Activated T-helper 9 cell treated with anti-CD3 and anti-CD28 coated beads, Interleukin-2, amount 50 U/mL, for 16 hours (primary cell): ENCODE data around the gene R3HCC1L.
"Not testable (repeated sequence)": the region's sequence is repeated elsewhere in the genome, so short reads cannot be mapped to it uniquely, and the experiment has no call there.

Source experiments
- DNase-seq: peaks from one replicate; pipeline ENCODE4 v3.0.0-alpha.2; 2020; ENCODE audit warnings: low read depth

Gene R3HCC1L

DNA sequence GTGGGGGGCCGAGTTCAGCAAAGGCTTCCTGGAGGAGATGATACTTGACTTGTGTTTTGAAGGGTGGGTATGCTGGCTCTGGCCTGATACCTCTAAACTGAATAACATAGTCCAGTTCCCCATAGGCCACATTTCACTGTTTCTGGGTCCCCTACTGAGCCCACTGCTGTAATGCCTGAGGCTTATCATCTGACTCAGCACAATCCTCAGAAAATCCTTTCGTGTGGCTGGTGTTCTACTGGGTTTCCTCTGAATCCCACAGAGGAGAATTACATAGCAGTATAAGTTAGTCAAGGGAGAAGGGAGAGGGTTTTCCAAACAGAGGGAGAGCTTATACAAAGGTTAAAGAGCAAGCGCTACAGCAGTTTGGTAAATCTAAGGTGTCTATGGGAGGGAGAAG is 2.8 kb upstream of the R3HCC1L start:
- DNase-seq = no peak

- not testable (repeated sequence) for DNase-seq
Observed at GRCh38 chr10:98133075-98133752, 1.2 kb upstream of the R3HCC1L start.

DNA sequence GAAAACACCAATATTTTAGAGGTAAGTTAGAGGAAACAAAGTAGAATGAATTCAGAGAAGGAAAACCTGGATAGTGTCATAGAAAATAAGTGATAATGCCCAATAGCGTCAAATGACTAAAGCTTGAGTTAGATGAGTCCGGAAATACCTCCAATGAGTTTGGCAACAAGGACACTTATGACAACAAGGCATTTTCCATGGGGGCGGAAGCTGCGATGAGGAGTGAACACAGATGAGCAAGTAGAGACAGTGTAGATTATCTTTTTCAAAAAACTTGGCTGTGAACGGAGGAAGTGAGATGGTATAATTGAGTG is 383 bp upstream of the R3HCC1L start:
- DNase-seq = no peak

DNA sequence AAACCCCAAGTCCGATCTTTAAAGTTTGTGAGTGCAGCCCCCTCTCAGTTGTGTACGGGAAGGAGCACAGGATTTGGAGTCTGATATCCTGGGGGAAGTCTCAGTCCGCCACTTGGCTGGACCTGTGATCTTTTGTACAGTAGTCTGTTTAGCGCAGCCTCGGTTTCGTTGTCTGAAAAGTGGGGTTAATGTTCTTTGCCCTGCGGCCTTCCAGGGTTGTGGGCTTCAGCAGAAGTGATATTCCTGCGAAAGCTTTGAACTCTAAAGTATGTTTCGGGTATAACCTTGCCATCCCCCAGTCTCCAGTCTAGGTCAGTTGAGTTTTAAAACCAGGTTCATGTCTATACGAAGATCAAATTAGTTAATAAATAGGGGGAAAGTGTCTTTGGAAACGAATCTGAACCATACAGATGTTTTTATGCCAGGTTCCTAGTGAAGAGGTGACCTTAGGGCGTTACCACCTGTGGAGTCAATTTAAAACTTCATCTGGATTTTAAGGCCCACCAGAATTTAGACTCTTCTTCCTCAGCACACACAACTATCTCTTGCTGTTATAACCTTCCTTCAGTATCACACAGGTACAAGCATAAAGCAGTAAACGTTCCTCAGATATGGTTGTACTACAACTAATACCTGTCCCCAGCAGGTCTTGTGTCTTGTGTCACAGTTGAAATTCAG is 904 bp downstream of the R3HCC1L start:
- no peak for DNase-seq

- DNase-seq = not testable (repeated sequence)
Observed at GRCh38 chr10:98136775-98137174, 2.3 kb downstream of the R3HCC1L start.

- no peak for DNase-seq
Observed at GRCh38 chr10:98138031-98138430, 3.6 kb downstream of the R3HCC1L start.

DNA sequence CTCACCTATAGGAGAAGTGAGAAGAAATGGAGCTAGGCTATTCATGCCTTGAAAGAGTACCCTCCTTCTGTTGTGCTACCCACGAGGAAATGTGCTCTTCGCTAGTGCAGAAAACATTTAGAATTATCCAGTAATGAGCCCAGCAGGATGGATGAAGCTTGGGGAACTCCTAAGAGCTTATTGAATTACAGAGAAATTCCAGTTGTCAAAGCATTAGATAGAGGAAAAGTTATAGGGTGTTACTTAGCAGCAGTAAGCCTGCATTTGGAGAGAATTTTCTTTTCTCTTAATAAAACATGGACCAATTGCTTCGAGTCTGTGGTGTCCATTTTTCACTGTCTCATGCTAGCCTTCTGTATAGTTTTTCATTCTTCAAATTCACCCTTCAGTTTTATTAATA is 5.0 kb downstream of the R3HCC1L start:
- DNase-seq = no peak

DNA sequence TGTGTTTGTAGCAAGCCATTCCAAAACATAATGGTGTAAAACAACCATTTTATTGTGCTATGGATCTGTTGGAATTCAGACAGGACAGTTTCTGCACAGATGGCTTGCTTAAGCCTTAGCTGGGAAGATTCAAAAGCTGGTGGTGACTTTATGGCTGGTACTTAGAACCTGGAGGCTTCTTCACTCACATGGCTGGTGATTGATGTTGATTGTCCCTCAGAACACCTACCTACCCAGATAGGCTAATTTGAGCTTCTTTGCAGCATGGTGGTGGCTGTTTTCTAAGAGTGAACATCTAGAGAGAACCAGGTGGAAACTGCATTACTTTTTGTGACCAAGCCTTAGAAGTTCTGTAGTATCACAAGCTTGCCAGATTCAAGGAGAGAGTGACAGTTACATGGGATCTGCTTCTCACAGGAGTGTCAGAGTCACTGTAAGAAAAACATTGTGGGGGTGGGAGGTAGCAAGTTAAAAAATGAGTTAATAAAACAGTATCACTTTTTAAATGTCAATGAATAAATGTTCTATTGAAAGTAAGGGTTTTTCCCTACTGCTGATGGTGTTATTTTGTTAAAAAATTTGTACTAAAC is 7.1 kb downstream of the R3HCC1L start:
- DNase-seq = no peak

GRCh38 chr10:98144985-98145384 is 10.5 kb downstream of the R3HCC1L start:
- DNase-seq = no peak

- DNase-seq = no peak
Observed at GRCh38 chr10:98149858-98150257, 15.4 kb downstream of the R3HCC1L start.

DNA sequence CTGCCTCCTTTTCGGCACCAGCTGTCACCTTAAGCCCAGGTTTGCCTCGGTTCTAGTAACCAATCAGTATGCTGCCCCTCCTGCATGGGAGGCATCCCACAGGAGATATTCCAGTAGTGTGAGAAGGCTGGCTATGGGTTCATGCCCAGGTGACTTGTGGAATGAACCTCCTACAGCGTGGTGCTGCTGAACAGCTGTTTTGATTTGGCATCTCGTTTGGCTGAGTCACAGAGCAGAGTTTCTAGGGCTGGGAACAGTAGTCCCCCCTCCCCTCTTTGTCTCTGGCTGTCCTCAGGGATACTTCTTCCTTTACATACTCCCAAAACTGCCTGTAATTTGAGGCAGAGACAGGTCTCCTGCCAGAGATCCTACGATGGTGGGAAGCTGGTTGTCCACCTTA is 16.1 kb downstream of the R3HCC1L start:
- DNase-seq = no peak

DNA sequence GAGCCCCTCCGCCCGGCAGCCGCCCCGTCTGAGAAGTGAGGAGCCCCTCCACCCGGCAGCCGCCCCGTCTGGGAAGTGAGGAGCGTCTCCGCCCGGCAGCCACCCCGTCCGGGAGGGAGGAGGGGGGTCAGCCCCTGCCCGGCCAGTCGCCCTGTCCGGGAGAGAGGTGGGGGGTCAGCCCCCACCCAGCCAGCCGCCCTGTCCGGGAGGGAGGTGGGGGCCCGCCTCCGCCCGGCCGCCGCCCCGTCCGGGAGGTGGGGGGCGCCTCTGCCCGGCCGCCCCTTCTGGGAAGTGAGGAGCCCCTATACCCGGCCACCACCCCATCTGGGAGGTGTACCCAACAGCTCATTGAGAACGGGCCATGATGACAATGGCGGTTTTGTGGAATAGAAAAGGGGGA is 18.3 kb downstream of the R3HCC1L start:
- DNase-seq = not testable (repeated sequence)

DNA sequence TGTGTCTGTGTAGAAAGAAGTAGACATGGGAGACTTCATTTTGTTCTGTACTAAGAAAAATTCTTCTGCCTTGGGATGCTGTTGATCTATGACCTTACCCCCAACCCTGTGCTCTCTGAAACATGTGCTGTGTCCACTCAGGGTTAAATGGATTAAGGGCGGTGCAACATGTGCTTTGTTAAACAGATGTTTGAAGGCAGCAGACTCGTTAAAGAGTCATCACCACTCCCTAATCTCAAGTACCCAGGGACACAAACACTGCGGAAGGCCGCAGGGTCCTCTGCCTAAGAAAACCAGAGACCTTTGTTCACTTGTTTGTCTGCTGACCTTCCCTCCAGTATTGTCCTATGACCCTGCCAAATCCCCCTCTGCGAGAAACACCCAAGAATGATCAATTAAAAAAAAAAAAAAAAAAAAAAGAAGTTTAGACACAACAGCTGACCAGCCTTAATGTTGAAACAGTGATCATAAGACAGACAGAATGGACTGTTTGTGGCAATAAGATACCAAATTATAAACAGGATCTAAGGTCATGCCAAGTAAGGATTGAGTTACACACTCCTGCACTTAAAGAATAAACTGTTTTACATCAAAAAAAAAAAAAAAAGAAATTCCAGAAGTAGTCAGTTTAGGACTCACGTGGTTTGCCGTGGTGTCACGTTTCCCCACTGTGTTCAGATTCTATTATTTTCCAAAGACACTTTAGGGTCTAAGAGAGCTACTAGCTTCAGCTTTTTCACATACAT is 18.9 kb downstream of the R3HCC1L start:
- not testable (repeated sequence) for DNase-seq

DNA sequence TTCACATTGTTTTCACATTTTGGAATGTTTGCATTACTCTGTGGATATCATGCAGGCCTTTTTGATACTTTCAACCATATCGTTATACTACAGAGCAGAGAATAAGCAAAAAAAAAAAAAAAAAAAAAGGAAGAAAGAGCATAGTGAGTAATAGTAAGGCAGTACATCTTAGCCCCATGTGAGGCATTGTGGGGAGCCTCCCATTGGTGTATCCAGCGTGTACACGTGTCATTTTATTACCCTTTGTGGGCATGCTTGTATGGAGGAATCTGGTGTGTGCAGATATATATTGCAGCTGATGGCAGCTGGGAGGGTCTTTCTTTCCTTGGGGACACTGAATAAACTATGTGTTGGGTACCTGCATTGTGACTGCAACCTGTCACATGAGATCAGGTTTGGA is 19.6 kb downstream of the R3HCC1L start:
- DNase-seq = no peak

GRCh38 chr10:98158576-98158975 is 24.1 kb downstream of the R3HCC1L start:
- DNase-seq = no peak

GRCh38 chr10:98163941-98164340 is 29.5 kb downstream of the R3HCC1L start:
- no peak for DNase-seq

DNA sequence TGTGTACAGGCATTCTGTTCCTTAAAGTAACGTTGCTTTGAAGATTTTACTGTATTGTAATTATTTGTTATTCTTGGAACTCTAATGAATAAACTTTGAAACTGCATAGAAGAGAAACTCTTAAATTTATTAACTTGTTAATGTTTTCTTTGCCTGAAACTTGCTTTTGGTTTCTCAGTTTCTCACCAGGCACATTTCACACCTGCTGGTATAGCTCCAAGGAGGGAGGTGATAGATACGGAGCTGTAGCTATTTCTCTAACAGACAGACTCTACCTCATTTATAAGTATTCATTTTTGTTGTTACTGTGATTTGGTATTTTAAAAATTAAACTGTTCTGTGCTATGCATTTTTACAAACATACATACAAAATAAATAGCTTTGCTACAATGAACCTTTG is 32.7 kb downstream of the R3HCC1L start:
- DNase-seq = no peak

GRCh38 chr10:98168147-98168546 is 33.7 kb downstream of the R3HCC1L start:
- DNase-seq = no peak

- no peak for DNase-seq
Observed at GRCh38 chr10:98168766-98169165, 34.3 kb downstream of the R3HCC1L start.

DNA sequence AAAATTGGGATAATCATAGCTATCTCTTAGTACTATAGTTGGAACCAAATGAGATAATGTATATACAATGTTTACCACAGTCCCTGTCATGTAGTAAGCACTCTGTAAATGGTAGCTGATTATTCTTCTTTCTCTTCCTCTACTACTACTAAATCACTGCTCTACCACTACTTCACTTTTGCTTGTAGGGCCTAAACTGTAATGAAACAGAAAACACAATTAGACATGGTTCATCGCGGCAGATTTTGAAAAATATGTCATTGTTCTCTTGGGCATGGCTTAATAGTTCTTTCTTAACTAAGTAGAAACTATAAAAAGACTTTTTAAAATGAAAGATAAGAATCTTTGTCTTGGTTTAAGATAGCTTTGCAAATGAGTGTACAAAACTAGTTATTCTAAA is 34.9 kb downstream of the R3HCC1L start:
- DNase-seq = no peak

GRCh38 chr10:98170249-98171117 is 36.0 kb downstream of the R3HCC1L start:
- no peak for DNase-seq

- DNase-seq = no peak
Observed at GRCh38 chr10:98172073-98172472, 37.6 kb downstream of the R3HCC1L start.
